OCI-LY7 (cell line): Measurements from ENCODE around the gene HS1BP3.

Source experiments
- CTCF ChIP-seq: fragments of 200-600 bp; sonication (generic); conservative IDR thresholded peaks from 2 replicates; pipeline ENCODE4 v1.5.1; 2014; ENCODE audit warnings: mild to moderate bottlenecking, antibody characterized with exemption, low read length, moderate library complexity, mixed read lengths
- EZH2phosphoT487 ChIP-seq: fragments of 200-600 bp; sonication (generic); IDR thresholded peaks from 2 replicates; pipeline ENCODE4 v1.6.1; 2018; ENCODE audit warnings: low read depth, borderline replicate concordance, mild to moderate bottlenecking, mixed run types, antibody characterized with exemption, low read length, moderate library complexity, mixed read lengths

GRCh38 chr2:20571231-20571630 is 79.7 kb downstream of the HS1BP3 start:
- no peak for TF ChIP-seq CTCF
- no peak for TF ChIP-seq EZH2phosphoT487
